GM20431 (cell line): ENCODE measurements around the gene PTX3.

Experiments used
- in situ Hi-C: fragments of 300-500 bp; cut with MseI, MboI; formaldehyde crosslinking; loops from one replicate; pipeline ENCODE4 v1.15.0; 2020; ENCODE audit warnings: low sequenced_read_pairs; ENCODE audit not compliant: unreplicated experiment

Gene PTX3

DNA sequence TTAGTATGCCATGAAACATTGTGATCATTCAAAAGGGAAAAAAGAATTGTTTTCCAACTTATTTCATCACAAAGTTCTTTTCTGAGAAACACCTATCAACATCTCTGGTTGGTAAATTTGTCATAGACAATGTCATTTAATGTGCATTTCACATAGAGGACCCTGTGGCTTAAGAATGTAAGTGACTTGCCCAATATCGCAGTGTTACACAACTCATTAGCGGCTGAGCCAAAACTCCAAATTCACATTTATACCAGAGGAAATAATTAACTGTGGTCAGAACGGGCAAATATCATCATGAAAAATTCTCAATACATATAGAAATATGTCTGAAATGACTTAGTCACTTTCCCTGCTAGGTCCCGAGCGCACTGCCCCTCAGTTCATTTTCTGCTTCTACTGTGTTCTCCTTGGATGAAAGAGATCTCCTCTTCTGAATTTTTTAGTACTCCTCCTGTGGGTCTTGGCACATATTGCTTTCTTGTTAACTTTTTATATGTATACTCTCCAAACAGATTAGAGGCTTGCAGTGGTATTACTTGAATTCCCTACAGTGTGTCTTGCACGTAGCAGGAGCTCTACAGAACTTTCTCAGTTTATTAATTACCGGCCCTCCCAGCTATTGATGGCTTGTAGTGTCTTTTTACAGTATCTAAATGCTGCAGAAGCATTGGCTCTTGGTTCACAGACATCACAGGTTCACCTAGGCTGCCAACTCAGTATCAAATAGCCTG lies 33.1 kb downstream of the PTX3 start:
- in situ Hi-C loops = no loop called here

- in situ Hi-C loops = no loop called here
These were observed 34.4 kb downstream of the PTX3 start for GRCh38 chr3:157471064-157471463.

DNA sequence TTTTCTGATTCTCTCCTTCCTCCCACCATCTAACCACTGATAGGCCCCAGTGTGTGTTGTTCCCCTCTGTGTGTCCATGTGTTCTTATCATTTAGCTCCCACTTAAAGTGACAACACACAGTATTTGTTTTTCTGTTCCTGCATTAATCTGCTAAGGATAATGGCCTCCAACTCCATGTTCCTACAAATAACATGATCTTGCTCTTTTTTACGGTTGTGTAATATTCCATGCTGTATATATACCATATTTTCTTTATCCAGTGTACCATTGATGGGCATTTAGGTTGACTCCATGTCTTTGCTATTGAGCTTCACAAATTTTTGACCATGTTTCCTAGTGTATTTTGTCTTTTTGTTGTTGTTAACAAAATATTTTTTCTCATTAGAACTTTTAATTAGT lies 36.0 kb downstream of the PTX3 start:
- in situ Hi-C loops = no loop called here

DNA sequence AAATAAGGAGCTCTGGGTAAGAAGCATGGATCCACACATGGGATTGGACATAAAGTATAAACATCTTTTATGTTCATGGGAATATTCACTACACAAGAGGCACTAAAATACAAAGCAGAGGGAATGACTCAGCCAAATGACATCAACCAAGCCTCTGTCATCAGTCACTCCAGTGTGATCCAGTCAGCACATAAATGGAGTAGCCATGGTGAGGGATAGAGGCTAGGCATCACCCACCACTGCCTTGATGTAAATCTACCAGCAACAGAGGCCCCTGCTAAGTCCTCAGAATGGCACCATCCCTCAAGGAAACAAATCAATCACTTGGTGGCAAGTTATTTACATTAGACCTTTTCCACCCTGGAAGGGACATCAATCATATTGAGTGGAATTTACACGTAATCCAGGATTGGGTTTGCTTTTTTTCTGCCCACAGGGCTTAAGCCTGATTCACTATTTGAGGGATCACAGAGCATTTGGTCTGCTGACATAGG lies 39.3 kb downstream of the PTX3 start:
- in situ Hi-C loops = no loop called here

DNA sequence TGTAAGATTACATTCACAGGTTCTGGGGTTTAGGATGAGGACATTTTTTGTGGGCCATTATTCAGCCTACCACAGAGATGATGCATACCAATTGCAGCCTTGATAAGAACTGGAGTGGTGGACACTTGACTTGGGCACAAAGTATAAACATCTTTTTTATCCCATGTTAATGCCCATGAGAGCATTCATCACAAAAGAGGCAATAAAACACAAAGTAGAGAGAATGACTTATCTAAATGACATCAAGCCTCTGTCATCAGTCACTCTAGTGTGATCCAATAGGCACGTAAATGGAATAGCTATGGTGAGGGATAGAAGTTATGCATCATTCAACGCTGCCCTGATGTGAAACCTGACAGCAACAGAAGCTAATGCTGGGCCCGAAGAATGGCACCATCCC lies 40.8 kb downstream of the PTX3 start:
- in situ Hi-C loops = no loop called here

DNA sequence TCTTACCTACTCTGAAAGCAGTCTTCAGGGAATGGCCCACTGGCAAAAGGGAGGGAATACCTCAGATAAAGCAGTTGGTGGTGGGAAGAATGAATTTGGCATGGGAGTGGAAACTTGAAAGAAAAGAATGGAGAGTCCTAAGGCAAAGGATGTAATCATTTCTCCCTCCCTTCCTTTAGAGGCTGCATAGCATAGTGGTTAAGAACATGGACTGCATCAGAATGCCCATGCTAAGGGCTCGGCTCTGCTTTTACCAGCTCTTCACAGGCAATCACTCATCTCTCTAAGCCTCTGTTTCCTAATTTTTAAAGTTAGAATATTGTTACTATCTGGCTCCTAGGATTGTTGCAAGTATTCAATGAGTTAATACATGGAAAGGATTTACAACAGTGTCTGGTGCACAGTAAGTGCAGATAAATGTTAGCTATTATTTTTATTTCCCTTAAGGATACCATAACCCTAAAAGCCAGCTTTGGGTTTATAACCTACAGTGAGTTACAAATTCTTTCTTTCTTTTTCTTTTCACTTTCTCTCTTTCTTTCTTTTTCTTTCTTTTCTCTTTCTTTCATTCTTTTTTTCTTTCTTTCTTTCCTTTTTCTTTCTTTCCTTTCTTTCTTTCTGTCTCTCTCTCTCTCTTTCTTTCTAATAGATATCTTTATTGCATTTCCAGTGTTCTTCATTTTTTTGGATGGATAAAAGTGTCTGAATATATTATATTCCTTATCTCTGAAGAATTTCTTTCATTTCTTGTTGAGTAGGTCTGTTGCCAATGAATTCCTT lies 43.0 kb downstream of the PTX3 start:
- in situ Hi-C loops = no loop called here

GRCh38 chr3:157487339-157487738 lies 50.7 kb downstream of the PTX3 start:
- in situ Hi-C loops = no loop called here

- in situ Hi-C loops = no loop called here
These were observed 51.5 kb downstream of the PTX3 start for GRCh38 chr3:157488144-157488543.

DNA sequence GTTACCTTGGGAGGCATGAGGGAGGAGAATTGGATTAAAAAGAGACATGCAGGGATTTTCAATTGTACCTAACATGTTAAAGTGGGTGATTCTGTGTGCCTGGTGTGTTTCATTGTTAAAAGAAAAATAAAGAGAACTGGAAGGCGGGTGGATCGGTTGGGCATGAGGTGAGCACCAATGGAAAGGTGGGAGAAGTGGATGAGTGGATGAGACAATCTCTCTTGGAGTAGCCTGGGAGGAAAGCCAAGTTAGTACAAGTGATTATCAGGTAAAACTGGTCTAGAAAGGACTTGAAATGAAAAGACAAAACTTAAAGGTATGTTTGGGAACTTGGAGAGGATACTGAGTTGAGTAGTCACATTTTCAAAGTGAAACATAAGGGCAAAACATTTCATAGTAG lies 54.5 kb downstream of the PTX3 start:
- in situ Hi-C loops = no loop called here
